ENCODE measurements around the gene STX18.

Gene STX18

DNA sequence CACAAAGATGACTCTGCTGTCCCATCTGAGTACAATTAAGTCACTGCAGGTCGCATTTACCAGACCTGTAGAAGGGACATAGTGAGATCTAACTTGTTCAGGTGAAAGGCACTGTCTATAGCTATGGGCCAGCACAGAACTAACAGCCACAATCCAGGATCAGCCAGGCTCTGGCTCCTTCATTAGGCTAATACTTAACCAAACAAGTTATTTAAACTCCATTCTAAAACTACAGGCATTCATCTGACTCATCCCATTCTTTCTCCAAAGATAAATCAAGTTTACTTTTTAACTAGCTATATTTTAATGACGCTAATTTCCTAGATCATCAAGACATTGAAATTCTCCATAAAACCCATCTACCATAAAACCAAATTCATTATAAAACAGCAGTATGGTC lies 62.5 kb downstream of the STX18 start:
- peaks cover 9% of the 10 kb centered on the region; the same call in 1 of the 2 replicates for H3K4me1 ChIP-seq (ENCODE audit: low read length)
- H3K36me3 ChIP-seq (replicated peaks; ENCODE audit: insufficient read depth, low read length): no peaks in the 10 kb centered on the region
- no peak for DNase-seq
- no peak overlapping the region for H3K4me3 ChIP-seq (ENCODE audit: low read length)
- TF ChIP-seq EZH2phosphoT487 (IDR thresholded peaks at IDR 0.05; ENCODE audit: low read length): no peak
- no peaks in the 10 kb centered on the region for H3K27me3 ChIP-seq (replicated peaks; ENCODE audit: insufficient read depth, low read length)
- no peak overlapping the region for H2AFZ ChIP-seq (ENCODE audit: low read length)
- H3K9me2 ChIP-seq (replicated peaks; ENCODE audit: insufficient read depth, low read length): no peaks in the 10 kb centered on the region
- no peaks in the 10 kb centered on the region for H4K20me1 ChIP-seq (ENCODE audit: insufficient read depth, low read length)
- H3K4me2 ChIP-seq (ENCODE audit: low read depth, low read length): no peak overlapping the region
- no peak overlapping the region for H3K27ac ChIP-seq (ENCODE audit: low read length)
- peaks cover 66% of the 10 kb centered on the region for H3K79me2 ChIP-seq (ENCODE audit: low read length)
- no peaks in the 10 kb centered on the region for H3K9me3 ChIP-seq (replicated peaks; ENCODE audit: insufficient read depth, low read length)
- no peaks in the 10 kb centered on the region for H3F3A ChIP-seq (ENCODE audit: insufficient read depth, low read length)
- no peak overlapping the region for H3K9ac ChIP-seq (ENCODE audit: low read length)

DNA sequence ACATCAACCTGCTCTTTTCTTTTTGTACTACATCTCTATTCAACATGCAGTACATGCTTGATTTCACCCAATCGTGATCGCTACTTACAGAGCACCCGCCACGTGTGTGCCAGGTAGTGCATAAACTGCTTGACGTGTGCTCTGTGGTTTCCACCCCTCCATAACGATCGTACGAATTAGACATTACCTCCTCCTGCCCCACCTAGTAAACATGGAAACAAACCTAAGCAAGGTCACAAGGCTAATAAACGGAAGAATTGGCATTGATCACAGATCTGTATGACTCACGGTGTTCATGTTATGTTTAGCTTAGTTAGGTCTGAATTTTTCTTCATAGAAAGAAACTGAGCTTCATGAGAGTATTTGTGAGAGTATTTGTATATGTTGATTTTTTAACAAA lies 64.1 kb downstream of the STX18 start:
- Histone ChIP-seq H3F3A (ENCODE audit: insufficient read depth, low read length) (no peaks in the 10 kb centered on the region), H3K9ac (ENCODE audit: low read length) (no peak overlapping the region), H4K20me1 (ENCODE audit: insufficient read depth, low read length) (no peaks in the 10 kb centered on the region), H3K9me2 (replicated peaks; ENCODE audit: insufficient read depth, low read length) (no peaks in the 10 kb centered on the region), H3K27ac (ENCODE audit: low read length) (no peak overlapping the region), H3K4me2 (ENCODE audit: low read depth, low read length) (no peak overlapping the region), H3K9me3 (replicated peaks; ENCODE audit: insufficient read depth, low read length) (no peaks in the 10 kb centered on the region), H3K36me3 (replicated peaks; ENCODE audit: insufficient read depth, low read length) (no peaks in the 10 kb centered on the region), H3K4me1 (ENCODE audit: low read length) (peaks cover 8% of the 10 kb centered on the region; the same call in 1 of the 2 replicates), H3K4me3 (ENCODE audit: low read length) (no peak overlapping the region), H3K27me3 (replicated peaks; ENCODE audit: insufficient read depth, low read length) (no peaks in the 10 kb centered on the region), H2AFZ (ENCODE audit: low read length) (no peak overlapping the region), H3K79me2 (ENCODE audit: low read length) (peaks cover 67% of the 10 kb centered on the region)
- TF ChIP-seq CTCF (IDR thresholded peaks at IDR 0.05; ENCODE audit: low read length) (no peak), EZH2 (optimal IDR thresholded peaks at IDR 0.05; ENCODE audit: low read depth, low read length) (no peak), EZH2phosphoT487 (IDR thresholded peaks at IDR 0.05; ENCODE audit: low read length) (no peak)
- DNase-seq: no peak

- Histone ChIP-seq H3K9me2 (replicated peaks; ENCODE audit: insufficient read depth, low read length) (no peaks in the 10 kb centered on the region), H3K4me1 (ENCODE audit: low read length) (peaks cover 4% of the 10 kb centered on the region; the same call in 1 of the 2 replicates), H3K27me3 (replicated peaks; ENCODE audit: insufficient read depth, low read length) (no peaks in the 10 kb centered on the region), H3K9me3 (replicated peaks; ENCODE audit: insufficient read depth, low read length) (no peaks in the 10 kb centered on the region), H3K79me2 (ENCODE audit: low read length) (peaks cover 67% of the 10 kb centered on the region), H3K36me3 (replicated peaks; ENCODE audit: insufficient read depth, low read length) (no peaks in the 10 kb centered on the region), H2AFZ (ENCODE audit: low read length) (no peak overlapping the region), H3K4me2 (ENCODE audit: low read depth, low read length) (no peak overlapping the region), H3F3A (ENCODE audit: insufficient read depth, low read length) (no peaks in the 10 kb centered on the region), H3K4me3 (ENCODE audit: low read length) (no peak overlapping the region), H3K9ac (ENCODE audit: low read length) (no peak overlapping the region), H3K27ac (ENCODE audit: low read length) (no peak overlapping the region), H4K20me1 (ENCODE audit: insufficient read depth, low read length) (no peaks in the 10 kb centered on the region)
- DNase-seq: no peak
- TF ChIP-seq EZH2 (optimal IDR thresholded peaks at IDR 0.05; ENCODE audit: low read depth, low read length) (no peak), EZH2phosphoT487 (IDR thresholded peaks at IDR 0.05; ENCODE audit: low read length) (no peak)
These were observed 64.5 kb downstream of the STX18 start for GRCh38 chr4:4477391-4477790.

- H3K27ac ChIP-seq (ENCODE audit: low read length): no peak overlapping the region
- H3K27me3 ChIP-seq (replicated peaks; ENCODE audit: insufficient read depth, low read length): no peaks in the 10 kb centered on the region
- no peak overlapping the region for H2AFZ ChIP-seq (ENCODE audit: low read length)
- H3K9me2 ChIP-seq (replicated peaks; ENCODE audit: insufficient read depth, low read length): no peaks in the 10 kb centered on the region
- no peak overlapping the region for H3K4me3 ChIP-seq (ENCODE audit: low read length)
- TF ChIP-seq CTCF (IDR thresholded peaks at IDR 0.05; ENCODE audit: low read length) (no peak), EZH2 (optimal IDR thresholded peaks at IDR 0.05; ENCODE audit: low read depth, low read length) (no peak), EZH2phosphoT487 (IDR thresholded peaks at IDR 0.05; ENCODE audit: low read length) (no peak)
- peaks cover 46% of the 10 kb centered on the region for H3K79me2 ChIP-seq (ENCODE audit: low read length)
- no peak overlapping the region for H3K4me2 ChIP-seq (ENCODE audit: low read depth, low read length)
- no peaks in the 10 kb centered on the region for H3K9me3 ChIP-seq (replicated peaks; ENCODE audit: insufficient read depth, low read length)
- no peaks in the 10 kb centered on the region; the same call in 1 of the 2 replicates for H3K36me3 ChIP-seq (replicated peaks; ENCODE audit: insufficient read depth, low read length)
- no peak overlapping the region for H3K9ac ChIP-seq (ENCODE audit: low read length)
- H3F3A ChIP-seq (ENCODE audit: insufficient read depth, low read length): no peaks in the 10 kb centered on the region
- H3K4me1 ChIP-seq (ENCODE audit: low read length): no peaks in the 10 kb centered on the region
- H4K20me1 ChIP-seq (ENCODE audit: insufficient read depth, low read length): no peaks in the 10 kb centered on the region
- DNase-seq: no peak
These were observed 67.4 kb downstream of the STX18 start for GRCh38 chr4:4474476-4474875.
